AG04449 (cell line): ENCODE measurements around the gene ANTXR1.
A peak's percentile ranks its signal among the peaks of the same experiment; 100 is the strongest.

ENCODE experiments used
- CTCF ChIA-PET: fragments of 350-600 bp; formaldehyde crosslinking; extraction: SDS; loops from one replicate; lab custom pipeline; 2021; ENCODE audit warnings: antibody characterized with exemption; lab: Yijun Ruan, JAX
- POLR2A ChIA-PET: fragments of 400-600, 350-600 bp; formaldehyde crosslinking; extraction: SDS; loops from one replicate; lab custom pipeline; 2020; ENCODE audit warnings: antibody characterized with exemption, inconsistent platforms; lab: Yijun Ruan, JAX
- DNase-seq: peaks from one replicate; pipeline ENCODE4 v3.0.0-alpha.2; 2010; ENCODE audit warnings: low read depth, low spot score
- H3K4me3 ChIP-seq: 2 replicates; pipeline ENCODE4 v1.5.1; 2011; ENCODE audit warnings: low read depth, mild to moderate bottlenecking, control low read depth, low read length
- CTCF ChIP-seq: IDR thresholded peaks from one replicate; pipeline ENCODE4 v1.5.1; 2011; ENCODE audit warnings: mild to moderate bottlenecking, moderate library complexity, low read length, control low read depth, inconsistent platforms; ENCODE audit not compliant: insufficient read depth; ENCODE audit errors: missing control alignments

The ANTXR1 gene

GRCh38 chr2:69023236-69023635, 10.3 kb downstream of the ANTXR1 start:
- DNase-seq = no peak
- ChIA-PET POLR2A (no interaction called here), CTCF (interaction anchor here (1.0 to 2.7 kb wide), 4 partner anchors 9 to 283 kb away, joined by 3 to 10 read pairs (median 6); no protein-coding TSS in a partner anchor)
- no peak overlapping the region for H3K4me3 ChIP-seq
- no peak for TF ChIP-seq CTCF

- H3K4me3 ChIP-seq = no peak overlapping the region
- no peak for DNase-seq
- peak; percentile 17 for TF ChIP-seq CTCF
- POLR2A ChIA-PET = no interaction called here
- CTCF ChIA-PET = interaction anchor here (0.7 to 2.4 kb wide), 13 partner anchors 9 to 299 kb away, joined by 3 to 15 read pairs (median 3); partner anchors contain the start of gene ANTXR1
These were observed 13.0 kb downstream of the ANTXR1 start for GRCh38 chr2:69026026-69026425.

- no peak for DNase-seq
- POLR2A ChIA-PET = no interaction called here
- H3K4me3 ChIP-seq = no peak overlapping the region
- CTCF ChIA-PET = interaction anchor here (0.7 to 2.4 kb wide), 13 partner anchors 10 to 298 kb away, joined by 3 to 15 read pairs (median 3); partner anchors contain the start of gene ANTXR1
- TF ChIP-seq CTCF = no peak
These were observed 13.9 kb downstream of the ANTXR1 start for GRCh38 chr2:69026691-69027459.

GRCh38 chr2:69030800-69031428, 17.9 kb downstream of the ANTXR1 start:
- ChIA-PET CTCF (interaction anchor here (1.1 kb wide), 1 partner anchor 16 kb away, joined by 4 read pairs; no protein-coding TSS in a partner anchor), POLR2A (no interaction called here)
- no peak for DNase-seq
- TF ChIP-seq CTCF = no peak
- H3K4me3 ChIP-seq = no peak overlapping the region

GRCh38 chr2:69031466-69031865, 18.5 kb downstream of the ANTXR1 start:
- no peak for DNase-seq
- CTCF ChIA-PET = interaction anchor here (1.1 kb wide), 1 partner anchor 17 kb away, joined by 4 read pairs; no protein-coding TSS in a partner anchor

More at GRCh38 chr2:69031466-69031865, 18.5 kb downstream of the ANTXR1 start:
- no peak for TF ChIP-seq CTCF
- H3K4me3 ChIP-seq = no peak overlapping the region
- POLR2A ChIA-PET = no interaction called here
